ENCODE results near the gene RAB3GAP1.

DNA sequence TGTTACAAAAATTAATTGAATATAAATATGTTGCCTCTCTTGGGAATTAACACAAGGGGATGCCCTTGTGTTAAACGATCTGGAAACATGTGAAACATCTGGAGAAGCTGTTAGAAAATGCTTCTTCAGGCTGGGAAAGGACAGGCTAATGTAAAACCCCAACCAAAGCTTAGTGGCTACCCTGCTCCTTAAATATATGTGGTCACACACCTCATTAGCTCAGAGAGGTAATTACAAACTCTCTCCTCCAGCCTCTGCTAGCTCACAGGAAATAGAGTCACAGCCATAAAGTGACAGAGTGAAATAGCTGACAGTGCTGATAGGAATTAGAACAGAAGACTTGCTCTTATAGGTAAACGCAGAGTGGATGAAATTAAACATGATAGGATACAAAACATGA lies 155.9 kb downstream of the RAB3GAP1 start:
- TF ChIP-seq, protein P1, sequence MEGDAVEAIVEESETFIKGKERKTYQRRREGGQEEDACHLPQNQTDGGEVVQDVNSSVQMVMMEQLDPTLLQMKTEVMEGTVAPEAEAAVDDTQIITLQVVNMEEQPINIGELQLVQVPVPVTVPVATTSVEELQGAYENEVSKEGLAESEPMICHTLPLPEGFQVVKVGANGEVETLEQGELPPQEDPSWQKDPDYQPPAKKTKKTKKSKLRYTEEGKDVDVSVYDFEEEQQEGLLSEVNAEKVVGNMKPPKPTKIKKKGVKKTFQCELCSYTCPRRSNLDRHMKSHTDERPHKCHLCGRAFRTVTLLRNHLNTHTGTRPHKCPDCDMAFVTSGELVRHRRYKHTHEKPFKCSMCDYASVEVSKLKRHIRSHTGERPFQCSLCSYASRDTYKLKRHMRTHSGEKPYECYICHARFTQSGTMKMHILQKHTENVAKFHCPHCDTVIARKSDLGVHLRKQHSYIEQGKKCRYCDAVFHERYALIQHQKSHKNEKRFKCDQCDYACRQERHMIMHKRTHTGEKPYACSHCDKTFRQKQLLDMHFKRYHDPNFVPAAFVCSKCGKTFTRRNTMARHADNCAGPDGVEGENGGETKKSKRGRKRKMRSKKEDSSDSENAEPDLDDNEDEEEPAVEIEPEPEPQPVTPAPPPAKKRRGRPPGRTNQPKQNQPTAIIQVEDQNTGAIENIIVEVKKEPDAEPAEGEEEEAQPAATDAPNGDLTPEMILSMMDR (IDR thresholded peaks at IDR 0.05): no peak
- TF ChIP-seq ZFX (IDR thresholded peaks at IDR 0.05; ENCODE audit: borderline replicate concordance): no peak

Data from 22Rv1 (cell line).